ENCODE results near the gene REC114. TPM values are rescaled to one million over a fixed set of nuclear protein-coding genes. Genes with fewer than 3 reads are reported as not detected.

Gene REC114
- total RNA-seq, 1 donor from 2014 or later, result not detected

DNA sequence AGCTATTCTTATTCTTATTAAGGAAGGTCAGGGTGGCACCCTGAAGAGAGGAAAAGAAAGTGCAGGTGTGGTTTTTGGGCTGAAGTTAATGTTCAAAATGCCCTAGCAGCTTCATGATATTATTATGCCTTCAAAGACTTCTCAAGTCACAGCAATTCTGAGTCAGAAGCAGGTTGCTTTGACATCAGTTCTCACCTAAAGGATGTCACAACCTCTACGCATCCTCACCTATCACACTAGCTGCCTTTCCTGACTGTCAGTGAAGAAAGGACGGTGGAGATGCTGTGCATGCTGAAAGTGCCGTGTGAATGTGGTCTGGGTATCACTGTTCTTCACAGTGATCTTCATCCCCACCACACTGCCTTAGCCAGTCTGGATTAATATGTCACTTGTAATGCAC lies 140.6 kb downstream of the REC114 start:
- Histone ChIP-seq H3K4me1 (peaks cover under 1% of the 10 kb centered on the region), H3K9me3 (no peaks in the 10 kb centered on the region), H3K36me3 (peaks cover 0 to 42% of the 10 kb centered on the region in 2 donors), H3K27me3 (no peaks in the 10 kb centered on the region), H3K27ac (no peak overlapping the region), H3K4me3 (no peak overlapping the region)
- no peak for TF ChIP-seq POLR2A (IDR thresholded peaks at IDR 0.05)
- TF ChIP-seq, protein P1, sequence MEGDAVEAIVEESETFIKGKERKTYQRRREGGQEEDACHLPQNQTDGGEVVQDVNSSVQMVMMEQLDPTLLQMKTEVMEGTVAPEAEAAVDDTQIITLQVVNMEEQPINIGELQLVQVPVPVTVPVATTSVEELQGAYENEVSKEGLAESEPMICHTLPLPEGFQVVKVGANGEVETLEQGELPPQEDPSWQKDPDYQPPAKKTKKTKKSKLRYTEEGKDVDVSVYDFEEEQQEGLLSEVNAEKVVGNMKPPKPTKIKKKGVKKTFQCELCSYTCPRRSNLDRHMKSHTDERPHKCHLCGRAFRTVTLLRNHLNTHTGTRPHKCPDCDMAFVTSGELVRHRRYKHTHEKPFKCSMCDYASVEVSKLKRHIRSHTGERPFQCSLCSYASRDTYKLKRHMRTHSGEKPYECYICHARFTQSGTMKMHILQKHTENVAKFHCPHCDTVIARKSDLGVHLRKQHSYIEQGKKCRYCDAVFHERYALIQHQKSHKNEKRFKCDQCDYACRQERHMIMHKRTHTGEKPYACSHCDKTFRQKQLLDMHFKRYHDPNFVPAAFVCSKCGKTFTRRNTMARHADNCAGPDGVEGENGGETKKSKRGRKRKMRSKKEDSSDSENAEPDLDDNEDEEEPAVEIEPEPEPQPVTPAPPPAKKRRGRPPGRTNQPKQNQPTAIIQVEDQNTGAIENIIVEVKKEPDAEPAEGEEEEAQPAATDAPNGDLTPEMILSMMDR (IDR thresholded peaks at IDR 0.05), result no peak
- TF ChIP-seq POLR2AphosphoS5 (IDR thresholded peaks at IDR 0.05; ENCODE audit: insufficient read depth in 1 of 2, low read depth in 1 of 2), result no peak
- DNase-seq (ENCODE audit: extremely low spot score in 2 of 2), result no peak
- intact Hi-C loops (cut with DNase I), result no loop called here

DNA sequence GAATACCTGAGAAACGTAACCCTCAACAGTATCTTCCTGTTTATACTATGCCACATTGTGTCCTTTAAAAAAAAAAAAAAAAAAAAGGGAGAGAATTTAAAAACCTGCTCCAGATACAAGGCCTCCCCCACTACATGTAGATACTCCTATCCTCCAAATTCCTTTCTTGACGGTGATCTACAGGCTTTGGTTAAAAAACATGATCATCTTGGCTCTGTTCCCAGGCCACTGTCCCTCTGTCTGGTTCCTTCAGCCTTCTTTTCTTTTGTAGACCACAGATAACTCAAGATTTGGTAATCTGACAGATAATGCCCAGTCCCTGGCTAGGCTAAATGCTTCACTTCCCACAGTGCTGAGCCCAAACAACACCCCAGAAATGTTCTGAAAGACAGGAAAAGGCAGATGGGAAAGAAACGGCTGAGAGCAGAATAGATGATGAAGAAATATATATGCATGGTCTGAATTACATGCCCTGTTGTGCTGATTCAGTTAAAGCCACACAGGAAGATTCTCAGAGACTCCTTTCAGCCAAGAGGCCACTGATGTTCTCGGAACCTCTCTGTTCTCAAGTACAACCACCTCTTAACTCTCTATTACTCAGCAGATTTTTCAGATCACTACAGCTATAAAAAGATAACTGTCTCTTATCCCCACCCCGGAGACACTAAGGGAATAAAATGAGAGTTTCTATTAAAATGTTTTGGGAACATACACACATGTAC lies 141.9 kb downstream of the REC114 start:
- Histone ChIP-seq H3K9me3 (no peaks in the 10 kb centered on the region), H3K4me1 (no peaks in the 10 kb centered on the region), H3K36me3 (peaks cover 0 to 50% of the 10 kb centered on the region in 2 donors), H3K4me3 (no peak overlapping the region), H3K27ac (no peak overlapping the region), H3K27me3 (no peaks in the 10 kb centered on the region)
- intact Hi-C loops (cut with DNase I), result no loop called here
- no peak for DNase-seq (ENCODE audit: extremely low spot score in 2 of 2)
- TF ChIP-seq POLR2A (IDR thresholded peaks at IDR 0.05) (no peak), POLR2AphosphoS5 (IDR thresholded peaks at IDR 0.05; ENCODE audit: insufficient read depth in 1 of 2, low read depth in 1 of 2) (no peak)
- TF ChIP-seq, protein P1 (IDR thresholded peaks at IDR 0.05), result no peak

DNA sequence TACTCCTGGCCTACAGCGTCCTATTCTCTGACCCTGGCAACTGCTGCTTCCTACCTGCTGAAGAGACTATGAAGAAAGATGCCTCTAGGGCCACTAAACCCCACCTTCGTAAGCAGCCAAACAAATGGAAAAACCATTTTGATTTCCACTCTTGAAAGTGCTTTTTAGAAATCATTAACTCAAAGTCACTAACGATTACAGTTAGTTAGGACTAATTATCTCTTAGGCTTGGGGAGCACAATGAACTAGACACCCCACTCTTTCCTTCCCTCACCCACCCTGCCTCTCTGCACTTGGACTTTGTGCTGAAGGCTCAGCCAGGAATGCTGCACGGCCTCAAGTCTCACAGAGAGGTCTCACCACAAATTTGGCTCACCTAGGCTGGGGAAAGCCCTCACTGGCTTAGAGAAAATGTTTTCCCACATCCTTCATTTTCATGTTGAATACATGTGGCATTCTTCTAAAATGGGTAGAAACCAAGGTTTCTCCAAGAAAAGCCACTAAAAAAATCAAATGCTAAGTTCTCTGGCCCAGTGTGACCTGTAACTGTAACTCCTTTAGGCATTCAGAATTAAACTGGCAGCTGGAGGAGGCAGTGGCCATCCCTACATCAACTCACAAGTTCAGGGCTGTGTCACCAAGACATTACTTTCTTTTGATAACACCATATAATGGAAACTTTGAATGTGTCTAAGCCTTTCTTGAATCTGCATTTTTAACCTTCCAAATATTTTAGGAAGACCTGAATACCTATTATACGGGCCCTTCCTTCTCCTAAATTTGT lies 143.1 kb downstream of the REC114 start:
- H3K27me3 ChIP-seq, result no peaks in the 10 kb centered on the region
- no peak for DNase-seq (ENCODE audit: extremely low spot score in 2 of 2)
- H3K4me3 ChIP-seq, result no peak overlapping the region
- H3K36me3 ChIP-seq, result peaks cover 0 to 53% of the 10 kb centered on the region in 2 donors
- no peaks in the 10 kb centered on the region for H3K4me1 ChIP-seq
- H3K9me3 ChIP-seq, result no peaks in the 10 kb centered on the region
- TF ChIP-seq POLR2AphosphoS5 (IDR thresholded peaks at IDR 0.05; ENCODE audit: insufficient read depth in 1 of 2, low read depth in 1 of 2) (no peak), POLR2A (IDR thresholded peaks at IDR 0.05) (no peak)
- TF ChIP-seq, protein P1 (IDR thresholded peaks at IDR 0.05), result no peak
- H3K27ac ChIP-seq, result no peak overlapping the region
- intact Hi-C loops (cut with DNase I), result no loop called here

DNA sequence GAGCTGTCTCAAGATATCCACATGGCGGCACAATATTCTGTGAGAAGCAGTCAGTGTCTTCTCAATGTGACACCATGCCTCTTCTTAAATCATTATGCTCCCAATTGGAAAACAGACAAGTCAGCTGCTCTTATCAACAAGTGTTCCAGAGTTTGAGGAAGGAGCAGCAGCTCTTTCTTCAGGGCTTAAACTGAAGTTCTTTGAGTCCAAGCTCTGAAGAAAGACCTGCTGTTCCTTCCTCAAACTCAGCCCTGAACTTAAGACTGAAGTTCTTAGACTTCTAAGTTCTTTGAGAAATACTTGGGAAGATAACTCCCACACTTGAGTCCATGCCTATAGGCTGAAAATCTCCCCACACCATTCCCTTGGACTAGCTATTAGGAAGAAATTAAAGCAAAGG lies 146.8 kb downstream of the REC114 start:
- H3K27me3 ChIP-seq, result no peaks in the 10 kb centered on the region
- DNase-seq (ENCODE audit: extremely low spot score in 2 of 2), result no peak
- peaks cover 5% of the 10 kb centered on the region for H3K4me1 ChIP-seq
- peaks cover 0 to 48% of the 10 kb centered on the region in 2 donors for H3K36me3 ChIP-seq
- H3K9me3 ChIP-seq, result no peaks in the 10 kb centered on the region
- no peak overlapping the region for H3K4me3 ChIP-seq
- no peak overlapping the region for H3K27ac ChIP-seq
- TF ChIP-seq POLR2AphosphoS5 (IDR thresholded peaks at IDR 0.05; ENCODE audit: insufficient read depth in 1 of 2, low read depth in 1 of 2) (no peak), POLR2A (IDR thresholded peaks at IDR 0.05) (no peak)
- TF ChIP-seq, protein P1 (IDR thresholded peaks at IDR 0.05), result no peak
- intact Hi-C loops (cut with DNase I), result no loop called here

DNA sequence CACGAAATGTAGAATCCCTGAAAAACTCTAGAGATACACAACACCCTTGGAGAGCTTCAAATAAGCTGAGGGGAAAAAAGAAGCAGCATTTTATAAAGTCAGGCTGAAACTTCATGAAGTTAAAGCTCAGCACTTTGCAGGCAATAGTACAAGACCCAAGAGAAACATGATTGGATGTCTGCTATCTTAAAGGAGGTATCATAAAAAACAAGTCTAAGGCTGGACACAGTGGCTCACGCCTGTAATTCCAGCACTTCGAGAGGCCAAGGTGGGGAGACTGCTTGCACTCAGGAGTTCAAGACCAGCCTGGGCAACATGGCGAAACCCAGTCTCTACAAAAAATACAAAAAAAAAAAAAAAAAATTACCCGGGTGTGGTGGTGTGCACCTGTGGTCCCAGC lies 147.3 kb downstream of the REC114 start:
- intact Hi-C loops (cut with DNase I), result no loop called here
- H3K9me3 ChIP-seq, result no peaks in the 10 kb centered on the region
- DNase-seq (ENCODE audit: extremely low spot score in 2 of 2), result no peak
- H3K4me1 ChIP-seq, result peaks cover 10% of the 10 kb centered on the region
- no peak overlapping the region for H3K4me3 ChIP-seq
- peaks cover 0 to 48% of the 10 kb centered on the region in 2 donors for H3K36me3 ChIP-seq
- H3K27me3 ChIP-seq, result no peaks in the 10 kb centered on the region
- no peak overlapping the region for H3K27ac ChIP-seq
- TF ChIP-seq POLR2AphosphoS5 (IDR thresholded peaks at IDR 0.05; ENCODE audit: insufficient read depth in 1 of 2, low read depth in 1 of 2) (no peak), POLR2A (IDR thresholded peaks at IDR 0.05) (no peak)
- TF ChIP-seq, protein P1 (IDR thresholded peaks at IDR 0.05), result no peak
